HL-60 (cell line): Measurements from ENCODE around the gene PSMD3.

Source experiments
- GABPA ChIP-seq: IDR thresholded peaks from 2 replicates; pipeline ENCODE4 v1.6.1; 2012; ENCODE audit warnings: low read depth
- POLR2AphosphoS5 ChIP-seq: IDR thresholded peaks from 2 replicates; pipeline ENCODE4 v1.6.1; 2012; ENCODE audit warnings: low read depth
- TF ChIP-seq, protein P1 (sequence below): IDR thresholded peaks from 2 replicates; pipeline ENCODE4 v1.6.1; 2012; ENCODE audit warnings: low read depth; ENCODE audit not compliant: insufficient replicate concordance
- TF ChIP-seq, protein P2 (sequence below): IDR thresholded peaks from one replicate; pipeline ENCODE4 v1.5.1; 2011; ENCODE audit warnings: low read length, control low read depth, inconsistent platforms; ENCODE audit not compliant: insufficient read depth

DNA sequence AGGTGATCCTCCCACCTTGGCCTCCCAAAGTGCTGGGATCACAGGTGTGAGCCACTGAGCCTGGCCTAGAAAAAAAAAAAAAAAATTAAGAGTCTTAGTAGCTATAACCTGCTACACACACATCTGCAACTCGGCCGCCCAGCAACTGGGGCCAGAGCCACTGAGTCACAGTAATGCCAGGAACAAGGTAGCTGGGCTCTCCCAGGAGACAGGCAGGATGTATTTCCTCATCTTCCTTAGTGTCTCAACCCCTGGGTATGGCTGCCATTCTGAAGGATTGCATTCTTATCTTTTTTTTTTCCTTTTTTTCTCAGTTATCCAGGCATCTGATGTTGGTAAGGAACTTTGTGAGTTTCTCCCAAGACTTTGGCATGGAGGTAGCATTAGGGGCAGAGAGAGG is 7.1 kb upstream of the PSMD3 start:
- TF ChIP-seq, protein P1, sequence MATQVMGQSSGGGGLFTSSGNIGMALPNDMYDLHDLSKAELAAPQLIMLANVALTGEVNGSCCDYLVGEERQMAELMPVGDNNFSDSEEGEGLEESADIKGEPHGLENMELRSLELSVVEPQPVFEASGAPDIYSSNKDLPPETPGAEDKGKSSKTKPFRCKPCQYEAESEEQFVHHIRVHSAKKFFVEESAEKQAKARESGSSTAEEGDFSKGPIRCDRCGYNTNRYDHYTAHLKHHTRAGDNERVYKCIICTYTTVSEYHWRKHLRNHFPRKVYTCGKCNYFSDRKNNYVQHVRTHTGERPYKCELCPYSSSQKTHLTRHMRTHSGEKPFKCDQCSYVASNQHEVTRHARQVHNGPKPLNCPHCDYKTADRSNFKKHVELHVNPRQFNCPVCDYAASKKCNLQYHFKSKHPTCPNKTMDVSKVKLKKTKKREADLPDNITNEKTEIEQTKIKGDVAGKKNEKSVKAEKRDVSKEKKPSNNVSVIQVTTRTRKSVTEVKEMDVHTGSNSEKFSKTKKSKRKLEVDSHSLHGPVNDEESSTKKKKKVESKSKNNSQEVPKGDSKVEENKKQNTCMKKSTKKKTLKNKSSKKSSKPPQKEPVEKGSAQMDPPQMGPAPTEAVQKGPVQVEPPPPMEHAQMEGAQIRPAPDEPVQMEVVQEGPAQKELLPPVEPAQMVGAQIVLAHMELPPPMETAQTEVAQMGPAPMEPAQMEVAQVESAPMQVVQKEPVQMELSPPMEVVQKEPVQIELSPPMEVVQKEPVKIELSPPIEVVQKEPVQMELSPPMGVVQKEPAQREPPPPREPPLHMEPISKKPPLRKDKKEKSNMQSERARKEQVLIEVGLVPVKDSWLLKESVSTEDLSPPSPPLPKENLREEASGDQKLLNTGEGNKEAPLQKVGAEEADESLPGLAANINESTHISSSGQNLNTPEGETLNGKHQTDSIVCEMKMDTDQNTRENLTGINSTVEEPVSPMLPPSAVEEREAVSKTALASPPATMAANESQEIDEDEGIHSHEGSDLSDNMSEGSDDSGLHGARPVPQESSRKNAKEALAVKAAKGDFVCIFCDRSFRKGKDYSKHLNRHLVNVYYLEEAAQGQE = no peak
- TF ChIP-seq, protein P2, sequence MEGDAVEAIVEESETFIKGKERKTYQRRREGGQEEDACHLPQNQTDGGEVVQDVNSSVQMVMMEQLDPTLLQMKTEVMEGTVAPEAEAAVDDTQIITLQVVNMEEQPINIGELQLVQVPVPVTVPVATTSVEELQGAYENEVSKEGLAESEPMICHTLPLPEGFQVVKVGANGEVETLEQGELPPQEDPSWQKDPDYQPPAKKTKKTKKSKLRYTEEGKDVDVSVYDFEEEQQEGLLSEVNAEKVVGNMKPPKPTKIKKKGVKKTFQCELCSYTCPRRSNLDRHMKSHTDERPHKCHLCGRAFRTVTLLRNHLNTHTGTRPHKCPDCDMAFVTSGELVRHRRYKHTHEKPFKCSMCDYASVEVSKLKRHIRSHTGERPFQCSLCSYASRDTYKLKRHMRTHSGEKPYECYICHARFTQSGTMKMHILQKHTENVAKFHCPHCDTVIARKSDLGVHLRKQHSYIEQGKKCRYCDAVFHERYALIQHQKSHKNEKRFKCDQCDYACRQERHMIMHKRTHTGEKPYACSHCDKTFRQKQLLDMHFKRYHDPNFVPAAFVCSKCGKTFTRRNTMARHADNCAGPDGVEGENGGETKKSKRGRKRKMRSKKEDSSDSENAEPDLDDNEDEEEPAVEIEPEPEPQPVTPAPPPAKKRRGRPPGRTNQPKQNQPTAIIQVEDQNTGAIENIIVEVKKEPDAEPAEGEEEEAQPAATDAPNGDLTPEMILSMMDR = no peak
- no peak for TF ChIP-seq POLR2AphosphoS5
- no peak for TF ChIP-seq GABPA
